Skin of body (tissue), 2 donors: ENCODE data around the gene HDAC4. TPM values are rescaled to one million over a fixed set of nuclear protein-coding genes. Genes with fewer than 3 reads are reported as not detected.

ENCODE experiments used
- DNase-seq: peaks from one replicate; lab custom pipeline; 2025; lab: John Stamatoyannopoulos, UW
- total RNA-seq: library from RNA; depleted of rRNA; stranded (reverse); fragments of >200 nt; gene quantifications from one replicate; pipeline ENCODE4 v1.2.3, GENCODE V29; 2014

Gene HDAC4
- total RNA-seq, 1 donor from 2014 or later, result 22.8 TPM

DNA sequence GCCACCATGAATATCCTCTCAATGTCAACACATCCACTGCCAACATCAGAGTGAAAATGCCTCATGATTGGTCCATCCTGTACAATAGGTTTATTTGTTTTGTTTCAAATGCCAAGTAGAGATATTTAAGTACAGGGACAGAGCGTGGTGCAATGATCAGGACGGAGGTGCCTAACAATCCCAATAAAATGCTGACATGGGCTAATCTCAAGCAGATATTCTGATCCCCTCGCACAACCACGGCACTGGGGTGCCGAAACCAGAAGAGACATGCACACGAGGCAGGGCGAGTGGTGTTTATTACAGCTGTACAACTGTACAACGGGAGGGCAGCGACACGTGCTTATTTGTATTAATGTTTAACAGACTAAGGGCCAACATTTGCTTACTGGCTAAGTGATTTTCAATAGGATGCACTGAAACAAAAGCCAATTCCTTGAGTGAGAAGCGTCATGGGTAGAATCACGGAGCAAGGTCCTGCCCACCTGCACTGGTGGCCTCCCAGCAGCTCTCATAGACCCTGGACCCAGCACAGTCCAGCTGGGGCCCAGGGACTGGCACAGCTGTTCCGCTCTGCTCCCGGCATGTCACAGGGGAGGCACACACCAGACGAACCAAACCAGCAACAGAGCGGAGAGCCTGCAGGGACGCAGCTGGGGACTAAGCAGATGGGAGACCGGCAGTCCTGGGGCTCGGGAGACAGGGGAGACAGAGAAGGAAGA is 101.4 kb downstream of the HDAC4 start:
- no peak for DNase-seq

DNA sequence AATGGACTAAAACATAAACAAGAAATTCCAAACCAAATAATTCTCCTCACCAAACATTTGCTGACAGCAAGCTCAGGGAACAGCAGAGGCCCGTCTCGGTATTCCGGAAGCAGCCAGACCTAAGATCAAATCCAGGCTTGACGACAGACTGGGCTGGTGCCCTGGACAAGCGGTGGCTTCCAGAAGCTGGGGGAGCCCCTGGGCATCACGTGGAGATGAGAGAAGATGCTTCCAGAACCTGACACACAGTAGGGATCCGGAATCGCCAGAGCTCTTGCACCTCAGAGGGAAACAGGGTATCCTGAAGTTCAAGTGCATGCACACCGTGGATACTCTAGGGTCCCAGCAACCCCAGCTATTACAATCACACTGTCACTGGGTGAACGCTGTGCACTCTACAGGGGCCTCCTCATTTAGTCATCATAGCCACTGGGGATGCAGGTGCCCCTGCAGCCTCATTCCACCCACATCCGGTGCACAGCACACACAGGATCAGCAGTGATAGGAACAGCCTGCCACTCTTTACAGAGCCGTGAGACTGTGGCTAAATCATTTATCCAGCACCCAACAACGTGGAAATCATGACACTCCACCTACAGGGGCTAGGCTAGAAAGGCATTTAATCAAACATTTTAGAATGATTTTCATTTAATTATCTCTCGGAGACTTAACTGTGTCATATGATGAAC is 102.6 kb downstream of the HDAC4 start:
- DNase-seq, result no peak

DNA sequence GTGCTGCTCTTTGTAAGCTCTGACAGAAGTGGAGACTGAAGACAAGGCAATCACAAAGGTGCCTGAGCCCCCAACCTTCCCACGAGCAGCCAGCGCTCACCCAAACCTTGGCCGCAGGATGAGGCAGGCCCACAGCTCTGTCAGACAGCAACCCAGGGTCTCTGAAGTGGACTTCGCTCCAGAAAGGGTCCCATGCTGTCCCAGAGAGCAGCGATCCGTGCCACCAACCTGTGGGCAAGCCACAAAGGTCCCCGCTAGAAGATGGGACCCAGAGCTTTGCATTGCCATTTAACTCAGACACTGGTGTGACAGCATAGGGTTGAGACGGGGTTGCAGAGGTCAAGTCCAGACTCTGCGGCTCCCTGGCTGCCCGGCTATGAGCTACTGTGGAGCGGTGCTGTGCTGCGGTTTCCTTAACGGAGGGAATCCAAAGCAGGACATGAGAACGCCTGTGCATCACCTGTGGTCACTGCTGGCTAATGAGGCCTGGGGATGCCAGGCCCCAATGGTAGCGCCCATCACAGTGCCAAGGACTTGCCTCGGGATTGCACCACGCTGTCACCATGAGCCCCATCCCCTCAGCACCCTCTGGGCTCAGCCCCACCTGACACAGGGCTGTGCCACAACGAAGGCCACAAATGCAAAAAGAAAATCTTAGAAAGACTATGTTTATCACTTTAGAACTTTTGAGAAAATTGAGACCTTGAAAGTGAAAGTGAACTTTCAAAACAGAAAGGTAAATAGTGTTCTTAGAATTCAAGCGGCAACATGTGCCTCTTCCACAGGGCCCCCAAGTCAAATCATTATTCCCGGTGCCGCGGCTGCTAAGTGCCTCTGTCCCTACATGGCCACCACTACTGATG is 103.4 kb downstream of the HDAC4 start:
- DNase-seq, result no peak

DNA sequence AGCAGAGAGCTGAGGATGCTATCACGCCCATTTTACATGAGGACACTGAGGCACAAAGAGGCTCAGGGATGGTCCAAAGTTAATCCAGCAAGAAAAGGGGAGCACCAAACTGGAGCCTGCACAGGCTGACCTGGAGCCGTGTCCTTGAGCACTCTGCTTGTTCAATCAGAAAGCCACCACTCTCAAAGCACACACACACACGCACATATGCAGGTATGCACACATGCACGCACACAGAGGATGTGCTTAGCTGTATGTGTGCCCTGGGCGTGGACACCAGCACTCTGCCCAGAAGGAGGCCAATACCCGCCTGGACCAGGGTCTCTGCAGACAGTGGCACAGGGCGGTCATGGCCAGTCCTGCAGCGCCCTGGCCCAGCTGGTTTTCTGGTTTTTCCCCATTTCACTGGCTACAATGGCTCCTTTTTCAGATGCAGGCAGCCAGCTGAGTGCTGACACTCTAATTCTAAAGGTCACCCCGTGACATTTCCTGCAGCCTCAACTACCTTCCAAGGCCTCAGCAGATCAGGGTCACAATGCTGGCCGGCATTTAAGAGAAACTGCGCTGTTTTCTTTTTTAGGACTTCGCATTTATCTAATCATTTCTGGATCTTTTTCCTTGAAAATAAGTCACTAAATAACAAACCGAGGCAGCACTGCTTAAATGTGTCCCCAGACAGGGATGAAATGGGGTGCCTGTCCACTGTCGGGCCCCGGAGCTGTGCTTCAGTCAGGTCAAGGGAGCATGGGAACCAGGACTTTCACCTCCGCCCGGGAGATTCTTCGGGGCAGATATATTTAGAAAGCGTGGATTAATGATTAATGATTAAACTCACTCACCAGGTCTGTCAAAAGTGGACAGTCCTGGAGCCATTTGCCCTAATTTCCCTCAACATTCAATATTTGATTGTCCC is 104.5 kb downstream of the HDAC4 start:
- DNase-seq, result no peak

DNA sequence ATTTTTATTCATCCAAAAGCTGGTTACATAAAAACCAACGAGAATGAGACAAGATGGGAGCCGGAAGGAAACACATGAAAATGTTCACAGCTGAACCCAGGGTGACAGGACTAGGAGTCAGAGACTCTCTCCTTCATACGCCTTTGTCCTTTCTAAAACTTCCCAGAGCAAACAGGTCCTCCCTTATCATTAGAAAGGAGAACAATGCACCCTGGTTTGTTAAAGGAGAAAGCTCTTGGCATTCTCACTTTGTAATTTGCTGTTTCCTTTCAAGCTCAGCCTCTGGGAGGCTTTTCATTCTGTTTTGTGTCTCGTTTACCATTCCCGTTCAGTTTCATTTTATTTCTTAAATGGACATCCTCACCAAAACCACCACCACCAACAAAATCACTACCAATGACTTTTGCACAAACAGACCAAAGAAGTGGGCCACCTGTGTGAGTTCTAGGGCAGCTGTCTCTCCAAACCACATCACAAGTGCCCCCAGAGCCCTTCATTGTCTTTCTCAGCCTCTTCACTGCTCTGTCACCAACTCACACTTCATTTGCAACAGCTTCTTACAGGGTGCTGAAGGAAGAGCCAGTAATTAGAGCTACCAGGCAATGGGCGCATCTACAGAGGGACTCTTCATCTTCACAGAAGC is 105.3 kb downstream of the HDAC4 start:
- no peak for DNase-seq

DNA sequence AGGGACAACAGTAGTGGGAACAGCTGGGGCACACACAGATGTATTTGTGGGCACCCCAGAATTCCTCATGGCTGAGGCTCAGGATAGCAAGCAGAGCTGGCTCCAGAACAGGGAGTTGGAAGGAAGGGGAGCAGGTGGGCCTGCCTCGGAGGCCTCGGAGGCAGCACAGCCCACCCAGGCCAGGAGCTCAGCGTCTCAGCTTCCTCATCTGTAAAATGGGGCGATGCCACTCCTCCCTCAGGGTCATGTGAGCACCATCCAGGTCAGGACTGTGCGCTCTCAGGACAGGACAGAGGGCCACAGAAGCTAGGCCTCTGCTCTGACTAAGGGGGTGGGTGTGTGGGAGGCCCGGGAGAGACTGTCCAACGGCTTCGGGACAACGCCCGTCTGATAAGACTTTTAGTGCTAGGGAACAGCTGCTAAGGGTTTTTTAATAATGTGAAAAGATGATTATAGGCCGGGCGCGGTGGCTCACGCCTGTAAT is 106.2 kb downstream of the HDAC4 start:
- no peak for DNase-seq

DNA sequence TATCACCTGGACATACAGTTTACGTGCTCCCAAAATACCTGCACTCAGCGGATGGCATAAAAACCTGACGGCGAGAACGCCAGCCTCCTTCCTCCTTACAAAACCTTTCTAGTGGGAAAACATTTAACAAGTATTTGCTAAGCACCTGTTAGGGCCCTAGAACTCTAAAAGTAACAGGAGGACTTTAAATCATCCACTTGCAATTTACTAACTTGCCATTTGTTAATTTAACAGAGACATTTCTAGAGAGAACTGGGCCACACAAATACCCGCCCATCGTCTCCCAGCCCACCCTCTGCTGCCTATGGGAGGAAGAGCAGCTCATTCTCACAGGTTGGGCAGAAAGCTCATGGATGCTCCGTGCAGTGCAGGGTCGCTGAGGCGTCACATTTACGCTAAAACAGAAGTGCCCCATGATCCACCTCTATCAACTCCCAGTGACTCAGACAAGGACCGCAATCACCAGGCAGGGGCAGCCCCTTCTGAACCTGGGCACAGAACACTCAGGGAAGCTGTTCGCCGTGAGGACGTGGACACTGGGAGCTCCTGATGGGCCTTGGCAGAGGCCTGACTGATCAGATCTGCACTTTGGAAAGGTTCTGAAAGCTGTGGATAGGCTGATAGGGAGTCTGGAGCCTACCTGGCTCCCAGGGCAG is 106.9 kb downstream of the HDAC4 start:
- no peak for DNase-seq

DNA sequence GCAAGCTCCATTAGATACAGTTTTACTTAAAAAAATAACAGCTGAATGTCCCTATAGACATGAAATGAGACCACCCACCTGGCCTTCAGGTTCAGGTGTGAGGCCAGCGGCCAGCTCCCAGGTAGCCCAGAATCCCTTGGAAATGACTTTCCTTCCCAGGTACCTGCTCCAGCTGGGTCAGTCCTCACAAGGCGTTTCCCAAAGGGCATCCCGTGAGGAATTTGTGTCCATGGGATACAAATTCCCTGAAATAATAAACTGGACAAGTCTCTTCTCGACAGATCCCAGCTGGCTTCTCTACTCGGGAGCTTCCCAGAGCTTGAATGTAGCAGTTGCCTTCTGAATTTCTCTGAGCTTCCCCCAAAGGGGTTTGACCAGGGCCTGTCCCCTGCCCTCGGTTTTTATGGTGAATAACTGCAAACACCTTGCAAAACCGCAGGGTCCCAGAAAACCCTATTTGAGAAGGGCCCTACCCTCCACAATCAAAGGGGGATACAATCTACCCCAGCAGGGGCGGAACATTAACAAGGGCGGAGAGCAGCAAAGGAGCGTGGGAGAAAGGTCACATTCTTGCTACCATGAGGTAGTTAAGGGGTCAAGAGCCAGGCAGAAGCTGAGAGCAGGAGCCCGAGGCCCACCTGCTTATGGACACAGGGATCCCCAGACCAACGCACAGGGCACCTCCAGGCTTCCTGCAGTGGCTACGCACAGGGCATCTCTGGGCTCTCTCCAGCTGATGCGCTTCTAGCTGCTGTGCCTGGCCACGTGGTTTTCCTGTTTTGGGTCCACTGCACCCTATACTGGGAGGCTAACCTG is 107.7 kb downstream of the HDAC4 start:
- DNase-seq, result no peak

DNA sequence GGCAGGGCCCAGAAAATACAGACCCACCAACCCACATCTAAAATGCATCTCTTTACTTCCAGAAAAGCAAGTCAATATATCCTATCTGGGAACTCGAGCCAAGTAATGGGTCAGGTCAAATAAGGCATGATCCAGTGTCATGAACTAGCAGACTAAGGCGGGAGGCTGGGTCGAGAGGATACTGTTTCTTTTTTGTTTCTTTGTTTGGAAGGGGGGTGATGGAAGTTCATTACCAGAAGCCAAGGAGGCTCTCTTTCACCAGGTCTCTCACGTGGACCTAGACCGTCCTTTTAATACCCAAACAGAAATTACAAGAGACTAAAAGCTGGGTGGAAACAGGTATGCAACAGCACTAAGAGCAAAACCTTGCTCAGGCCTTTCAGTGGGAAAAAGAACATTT is 108.3 kb downstream of the HDAC4 start:
- no peak for DNase-seq

DNA sequence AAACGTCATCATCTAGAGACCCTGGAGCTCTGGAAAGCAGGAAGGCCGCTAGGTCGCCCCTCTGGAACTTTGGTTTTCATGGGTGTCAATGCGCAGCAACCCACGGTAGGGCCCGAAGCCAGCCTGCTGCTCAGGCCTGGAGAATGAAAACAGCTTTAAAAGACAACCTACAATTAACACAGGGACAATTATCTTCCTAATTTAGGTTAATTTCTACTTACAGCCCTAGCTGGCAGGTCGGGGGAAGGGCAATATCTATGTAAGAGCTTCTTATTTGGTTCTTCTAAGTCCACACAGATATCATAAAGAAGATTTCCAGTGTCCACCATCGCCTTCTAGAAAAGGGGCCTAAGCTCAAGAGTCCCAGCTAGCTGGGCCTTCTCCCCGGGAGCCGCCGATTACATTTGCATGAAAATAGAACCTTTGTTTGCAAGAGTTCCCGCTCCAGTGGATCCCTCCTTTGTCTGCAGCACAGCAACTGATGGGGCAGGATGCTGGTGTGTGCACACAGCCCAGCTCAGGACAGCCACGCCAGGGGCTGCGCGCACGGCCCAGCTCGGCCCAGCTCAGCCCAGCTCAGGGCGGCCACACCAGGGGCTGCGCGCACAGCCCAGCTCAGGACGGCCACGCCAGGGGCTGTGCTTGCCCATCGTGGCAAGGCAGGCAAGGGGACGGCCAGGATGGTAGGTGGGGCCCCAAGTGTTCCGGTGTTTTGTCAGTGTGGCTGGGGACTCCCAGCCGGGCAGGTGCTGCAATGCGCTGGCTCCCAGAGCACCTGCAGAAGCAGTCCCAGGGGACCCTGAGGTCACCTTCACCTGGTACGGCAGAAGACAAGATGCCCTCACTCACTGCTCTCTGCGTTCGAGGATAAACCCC is 109.1 kb downstream of the HDAC4 start:
- DNase-seq, result no peak

DNA sequence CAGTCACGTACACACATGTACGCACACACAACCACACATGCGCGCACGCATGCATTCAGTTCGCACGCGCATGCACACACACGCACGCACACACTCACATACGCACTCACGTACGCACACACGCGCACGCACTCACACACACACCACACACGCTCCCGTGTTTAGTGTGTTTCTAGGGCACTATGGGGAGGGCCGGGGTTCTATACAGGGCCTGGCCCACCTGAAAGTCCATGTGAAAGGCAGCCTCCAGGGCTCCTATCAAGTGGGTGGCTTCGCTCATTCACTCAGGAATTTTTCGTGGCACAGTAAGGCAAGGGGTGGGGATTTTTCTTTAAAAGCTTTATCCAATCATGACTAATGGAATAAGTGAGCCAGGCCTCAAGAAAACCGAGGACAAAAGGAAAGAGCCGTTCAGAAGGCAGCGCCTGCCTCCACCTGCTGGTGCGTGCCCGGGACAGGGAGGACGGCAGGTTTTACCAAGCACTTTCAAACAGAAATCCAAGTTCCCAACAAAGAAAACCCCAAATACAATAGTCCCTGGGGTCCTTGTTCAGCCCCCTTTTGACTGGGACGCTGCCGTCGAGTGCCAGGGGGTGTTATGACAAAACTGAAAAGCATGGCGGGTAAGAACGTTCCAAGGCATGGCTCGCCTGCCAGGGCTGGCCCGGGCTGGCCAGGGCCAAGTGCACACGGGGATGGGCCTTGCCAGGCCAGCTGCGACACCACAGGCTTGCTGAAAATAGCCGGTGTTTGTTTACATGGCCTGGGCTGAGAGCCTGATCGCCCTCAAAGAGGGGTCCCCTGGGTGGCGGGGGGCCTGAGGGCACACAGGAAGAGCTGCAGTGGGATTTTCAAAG is 110.0 kb downstream of the HDAC4 start:
- DNase-seq, result no peak

DNA sequence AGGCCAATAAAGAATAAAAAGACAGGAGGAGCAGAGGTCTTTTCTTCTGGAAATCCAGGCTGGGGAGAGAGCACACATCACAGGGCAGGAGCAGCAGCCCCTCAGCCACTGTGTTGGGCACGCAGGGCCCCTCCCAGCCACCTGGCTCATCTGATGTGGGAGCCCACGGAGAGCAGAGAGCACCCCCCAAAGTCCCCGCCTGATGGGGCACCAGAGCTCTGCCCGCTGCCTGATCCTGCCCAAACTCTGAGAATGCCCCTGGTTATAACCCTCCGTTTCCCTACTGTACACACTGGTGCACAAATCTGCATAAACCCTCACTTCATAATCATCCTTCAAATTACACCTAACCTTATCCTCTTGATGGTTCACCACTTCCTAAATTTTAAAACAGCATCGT is 111.3 kb downstream of the HDAC4 start:
- DNase-seq, result no peak

DNA sequence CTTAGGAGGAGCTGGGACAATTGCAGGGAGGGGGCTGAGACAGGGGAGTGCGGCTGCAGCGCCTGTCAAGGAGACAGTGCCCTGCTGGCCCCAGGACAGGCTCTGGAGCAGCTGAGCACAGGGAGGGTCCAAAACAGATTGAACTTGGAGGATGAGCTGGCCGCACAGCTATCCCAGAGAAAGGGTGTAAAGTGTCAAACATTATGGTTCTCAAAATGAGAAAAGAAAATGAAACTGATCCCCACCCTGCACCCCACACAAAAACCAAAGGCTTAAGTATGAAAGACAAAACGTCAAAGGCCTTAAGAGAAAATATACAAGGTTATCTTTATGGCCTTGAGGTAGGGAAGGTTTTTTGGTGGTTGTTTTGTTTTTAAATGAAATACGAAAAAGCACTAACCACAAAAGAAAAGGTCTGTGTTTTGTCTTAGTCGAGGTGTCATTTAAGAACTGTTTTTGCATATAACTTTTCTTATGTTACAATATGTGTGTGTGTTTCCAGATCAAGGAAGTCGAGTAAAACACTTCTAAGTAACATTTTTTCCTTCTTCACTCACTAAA is 111.8 kb downstream of the HDAC4 start:
- no peak for DNase-seq

DNA sequence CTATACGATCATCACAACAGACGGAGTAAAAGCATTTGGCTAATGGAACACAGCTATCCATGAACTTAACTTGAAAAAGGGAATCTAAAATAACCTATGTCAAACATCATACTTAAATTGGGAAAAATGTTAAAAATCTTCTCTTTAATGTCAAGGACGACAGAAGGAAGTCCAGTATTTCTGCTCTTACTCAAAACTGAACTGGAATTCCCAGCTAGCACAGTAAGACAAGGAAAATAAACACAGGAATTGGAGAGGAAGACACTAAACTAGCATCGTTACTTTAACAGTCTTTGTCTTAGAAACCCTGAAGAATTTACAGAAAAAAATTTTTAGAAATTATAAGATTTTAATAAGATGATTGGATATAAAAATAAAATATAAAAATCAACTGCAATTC is 112.6 kb downstream of the HDAC4 start:
- no peak for DNase-seq

DNA sequence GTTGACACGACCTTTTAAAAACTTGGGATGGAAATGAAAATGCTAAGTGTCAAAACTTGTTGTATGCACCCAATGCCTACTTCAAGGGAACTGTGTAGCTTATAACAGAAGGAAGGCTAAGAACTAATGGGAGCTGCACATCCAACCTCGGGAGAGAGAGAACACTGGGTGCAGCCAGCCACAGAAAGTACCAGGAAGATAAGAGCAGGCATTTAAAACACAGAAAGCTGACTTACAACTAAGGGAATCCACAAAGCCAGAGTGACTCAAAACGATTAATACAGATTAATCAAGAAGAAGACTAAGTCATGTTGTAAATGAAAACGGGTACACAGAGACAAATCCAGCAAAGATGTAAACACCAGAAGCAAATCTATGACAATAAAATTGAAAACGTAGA is 113.4 kb downstream of the HDAC4 start:
- DNase-seq, result no peak

DNA sequence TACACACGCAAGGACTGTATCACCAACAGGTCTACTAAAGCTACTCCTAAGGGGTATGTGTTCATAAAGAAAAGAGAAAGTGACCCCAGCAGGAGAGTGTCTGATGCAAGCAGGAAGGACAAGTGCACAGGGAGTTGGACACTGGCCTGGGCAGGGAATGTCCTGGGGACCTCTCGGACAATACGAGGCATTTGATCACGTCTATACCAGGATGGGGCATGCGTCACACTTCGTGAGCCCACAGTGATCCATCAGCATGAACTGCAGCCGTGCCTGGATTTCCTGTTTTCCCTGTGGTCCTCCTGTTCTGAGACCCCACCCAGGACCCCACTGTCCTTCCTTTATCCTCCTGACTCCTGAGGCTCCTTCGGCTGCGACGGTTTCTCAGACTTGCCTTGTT is 113.9 kb downstream of the HDAC4 start:
- DNase-seq, result no peak

DNA sequence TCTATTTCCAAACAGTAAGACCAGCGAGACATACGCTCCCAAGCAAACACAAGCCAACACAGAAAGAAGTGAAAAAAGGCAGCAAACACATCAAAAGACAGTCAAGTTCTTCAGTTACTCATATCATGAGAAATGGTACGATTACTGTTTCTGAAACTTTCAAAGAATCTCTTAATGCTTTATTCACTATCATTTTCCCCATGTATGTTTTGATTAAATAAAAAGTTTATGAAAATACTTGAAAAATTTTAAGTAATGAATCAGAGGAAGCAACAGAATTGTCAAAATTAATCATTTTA is 114.9 kb downstream of the HDAC4 start:
- no peak for DNase-seq
